Stimulated activated CD4-positive, alpha-beta T cell treated with anti-CD3 and anti-CD28 coated beads, Interleukin-12 subunit alpha, Interleukin-12 subunit beta, amount 100 ng/mL, for 4 hours (primary cell): ENCODE data around the gene SLC17A8.
"Not testable (repeated sequence)": the region's sequence is repeated elsewhere in the genome, so short reads cannot be mapped to it uniquely, and the experiment has no call there.

Experiments used
- DNase-seq: peaks from one replicate; pipeline ENCODE4 v3.0.0-alpha.2; 2020

SLC17A8 gene

DNA sequence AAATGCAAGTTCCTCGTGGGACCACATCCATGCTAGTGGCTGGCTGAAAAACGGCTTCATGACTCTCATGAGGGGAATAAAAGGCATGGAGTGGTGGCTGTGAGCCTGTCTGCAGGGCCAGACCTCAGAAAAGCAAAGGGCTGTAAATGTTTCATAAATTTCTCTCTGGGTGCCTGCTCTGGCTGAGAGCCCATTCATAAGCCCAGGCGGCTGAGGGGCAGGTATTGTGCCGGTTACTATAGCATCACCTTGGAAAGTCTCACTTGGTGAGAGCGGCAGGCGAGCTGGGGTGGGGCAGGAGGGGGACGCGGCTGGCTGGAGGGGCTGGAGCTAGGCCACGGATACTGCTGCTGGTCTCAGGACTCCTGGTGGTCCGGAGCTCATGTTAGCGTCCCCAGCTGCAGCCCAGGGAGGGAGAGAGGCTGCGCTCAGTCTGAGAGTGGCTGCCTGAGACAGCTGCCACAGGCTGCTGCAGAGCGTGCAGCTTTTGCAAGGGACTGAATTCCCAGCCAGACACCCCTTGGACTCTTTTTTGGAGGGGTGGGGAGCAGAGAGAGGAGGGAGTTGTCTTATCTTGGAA, at the start of gene SLC17A8:
Gene SLC17A8, plus strand, starts transcription at position 431 of the 580 bp plus-strand sequence. CDS start 318 bp downstream, outside the sequence.
- no peak for DNase-seq

DNA sequence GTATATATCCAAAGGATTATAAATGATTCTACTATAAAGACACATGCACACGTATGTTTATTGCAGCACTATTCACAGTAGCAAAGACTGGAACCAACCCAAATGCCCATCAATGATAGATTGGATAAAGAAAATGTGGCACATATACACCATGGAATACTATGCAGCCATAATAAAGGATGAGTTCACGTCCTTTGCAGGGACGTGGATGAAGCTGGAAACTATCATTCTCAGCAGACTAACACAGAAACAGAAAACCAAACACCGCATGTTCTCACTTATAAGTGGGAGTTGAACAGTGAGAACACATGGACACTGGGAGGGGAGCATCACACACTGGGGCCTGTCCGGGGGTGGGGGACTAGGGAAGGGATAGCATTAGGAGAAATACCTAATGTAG, 48.7 kb upstream of the SLC17A8 start:
- not testable (repeated sequence) for DNase-seq

DNA sequence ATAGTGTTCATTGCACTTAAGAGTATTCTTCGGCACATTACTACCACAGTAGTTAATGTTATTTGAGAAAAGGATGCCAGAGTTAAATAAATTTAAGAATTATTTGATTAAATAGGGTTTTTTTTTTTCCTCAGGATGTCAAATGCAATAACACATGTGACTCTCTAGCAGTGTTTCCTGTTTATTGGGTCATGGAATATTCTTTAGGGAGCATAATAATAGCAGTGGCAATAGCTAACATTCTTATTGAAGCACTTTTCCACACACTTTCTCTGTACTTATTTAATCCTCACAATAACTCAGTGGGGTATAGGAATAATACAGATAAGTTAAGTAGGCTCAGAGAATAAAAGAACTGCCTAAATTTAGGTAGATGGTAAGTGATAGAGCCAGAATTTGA, 45.6 kb upstream of the SLC17A8 start:
- no peak for DNase-seq

DNA sequence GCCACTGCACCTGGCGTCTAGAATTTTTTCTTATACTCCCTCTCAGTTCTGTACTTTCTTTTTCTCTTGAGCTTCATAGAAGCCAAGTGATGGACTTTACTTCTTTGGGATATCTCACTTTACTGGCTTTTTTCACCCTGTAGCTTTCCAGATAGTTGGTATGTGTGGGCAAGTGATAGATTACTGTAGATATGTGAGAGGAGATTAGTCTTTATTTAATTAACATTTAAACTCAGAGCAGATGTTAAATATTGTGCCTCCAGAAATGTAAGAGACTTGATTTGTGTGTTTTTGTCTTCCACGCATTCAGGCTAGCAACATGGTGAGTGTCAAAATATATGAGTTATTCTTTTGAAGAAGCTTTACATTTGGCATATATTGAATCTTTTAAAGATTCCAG, 39.5 kb upstream of the SLC17A8 start:
- no peak for DNase-seq

DNA sequence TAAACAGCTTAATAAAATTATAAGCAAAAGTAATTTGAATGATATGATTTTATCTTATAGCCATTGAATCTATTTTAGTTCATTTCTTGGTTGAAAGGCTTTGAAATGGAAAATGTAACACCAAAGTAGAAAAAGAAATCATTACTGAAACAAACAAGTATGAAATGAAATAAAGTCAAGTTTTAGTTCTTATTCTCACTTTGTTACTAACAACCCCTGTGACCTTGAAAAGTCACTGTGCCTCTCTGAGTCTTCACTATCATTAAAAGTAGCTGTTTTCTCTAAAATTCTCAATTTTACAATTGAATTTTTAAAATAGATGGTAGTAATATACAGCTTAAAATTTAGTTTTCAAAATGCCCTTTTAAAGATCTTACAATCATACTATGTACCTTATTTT, 32.4 kb upstream of the SLC17A8 start:
- DNase-seq: no peak

DNA sequence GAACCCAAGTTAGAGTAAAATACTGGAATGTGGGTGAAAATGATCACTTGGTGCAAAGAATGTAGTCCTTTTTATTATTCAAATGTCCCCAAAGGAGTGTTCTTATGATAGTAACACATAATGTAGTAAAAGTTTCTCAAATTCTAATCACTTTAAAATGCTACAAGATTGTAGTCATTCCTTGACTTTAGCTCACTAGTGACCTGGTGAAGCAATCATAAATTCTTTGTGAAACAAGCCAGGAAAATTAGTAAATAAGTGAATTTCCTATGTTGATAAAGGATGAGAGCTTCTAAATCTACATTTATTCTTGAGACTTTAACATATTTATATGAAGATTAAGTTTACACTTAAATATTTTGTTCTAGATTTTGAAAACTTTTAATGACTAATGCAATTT, 30.7 kb upstream of the SLC17A8 start:
- no peak for DNase-seq

DNA sequence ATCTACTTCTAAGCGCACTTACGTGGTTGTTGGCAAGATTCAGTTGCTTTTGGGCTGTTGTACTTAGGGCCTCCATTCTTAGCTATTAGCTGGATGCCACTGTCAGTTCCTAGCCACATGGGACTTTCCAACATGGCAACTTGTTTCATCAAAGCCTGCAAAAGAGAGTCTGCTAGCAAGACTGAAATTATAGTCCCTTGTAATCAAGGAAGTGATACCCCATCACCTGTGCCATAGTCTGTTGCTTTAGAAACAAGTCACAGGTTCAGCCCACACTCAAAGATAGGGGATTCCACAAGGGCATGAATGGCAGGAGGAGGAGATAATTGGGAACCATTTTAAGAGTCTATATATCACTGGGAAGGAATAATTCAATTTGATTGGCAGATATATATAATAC, 27.1 kb upstream of the SLC17A8 start:
- DNase-seq: no peak

DNA sequence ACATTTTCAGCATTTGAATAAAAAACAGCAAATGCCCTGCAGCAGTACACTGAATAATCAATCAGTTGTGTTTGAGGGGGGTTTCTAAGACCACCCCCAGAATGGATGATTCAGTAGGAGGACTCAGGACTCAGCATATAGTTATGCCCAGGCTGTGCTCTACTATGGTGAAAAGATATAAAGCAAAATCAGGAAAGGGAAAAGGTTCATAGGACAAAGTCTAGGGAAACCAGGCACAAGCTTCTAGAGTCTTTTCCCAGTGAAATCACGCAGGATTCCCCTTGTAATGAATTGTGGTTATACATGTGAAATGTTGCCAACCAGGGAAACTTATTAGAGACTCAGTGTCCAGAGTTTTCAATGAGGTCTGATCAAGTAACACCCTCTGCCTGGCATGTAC, 25.0 kb upstream of the SLC17A8 start:
- no peak for DNase-seq

DNA sequence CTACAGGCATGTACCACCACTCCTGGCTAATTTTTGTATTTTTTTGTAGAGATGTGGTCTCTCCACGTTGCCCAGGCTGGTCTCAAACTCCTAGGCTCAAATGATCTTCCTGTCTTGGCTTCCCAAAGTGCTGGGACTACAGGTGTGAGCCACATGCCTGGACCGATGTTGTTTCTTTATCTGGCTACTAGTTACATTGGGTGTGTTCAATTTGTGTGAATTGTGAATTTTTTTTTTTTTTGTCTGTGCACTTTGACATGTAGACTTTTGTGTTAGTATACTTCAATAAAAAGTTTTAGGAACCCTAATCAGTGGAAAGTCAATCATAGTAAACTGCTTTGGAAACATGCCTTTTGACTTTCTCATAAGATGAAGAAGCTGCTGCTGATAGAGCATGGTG, 24.0 kb upstream of the SLC17A8 start:
- DNase-seq: no peak

DNA sequence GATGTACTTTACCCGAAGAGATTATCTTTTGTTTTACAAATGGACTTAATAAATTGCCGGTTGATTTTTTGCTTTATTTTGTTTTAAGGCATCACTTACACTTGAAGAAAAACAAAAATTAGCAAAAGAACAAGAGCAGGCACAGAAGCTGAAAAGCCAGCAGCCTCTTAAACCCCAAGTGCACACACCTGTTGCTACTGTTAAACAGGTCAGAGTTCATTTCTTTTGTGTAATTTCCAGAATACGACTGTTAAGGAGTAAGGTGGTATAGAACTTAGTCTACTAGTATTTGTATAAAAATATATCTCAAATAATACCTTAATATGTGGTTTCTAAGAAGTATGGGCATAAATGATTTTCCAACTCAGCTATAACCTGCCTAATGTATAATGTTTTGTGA, 19.6 kb upstream of the SLC17A8 start:
- no peak for DNase-seq

DNA sequence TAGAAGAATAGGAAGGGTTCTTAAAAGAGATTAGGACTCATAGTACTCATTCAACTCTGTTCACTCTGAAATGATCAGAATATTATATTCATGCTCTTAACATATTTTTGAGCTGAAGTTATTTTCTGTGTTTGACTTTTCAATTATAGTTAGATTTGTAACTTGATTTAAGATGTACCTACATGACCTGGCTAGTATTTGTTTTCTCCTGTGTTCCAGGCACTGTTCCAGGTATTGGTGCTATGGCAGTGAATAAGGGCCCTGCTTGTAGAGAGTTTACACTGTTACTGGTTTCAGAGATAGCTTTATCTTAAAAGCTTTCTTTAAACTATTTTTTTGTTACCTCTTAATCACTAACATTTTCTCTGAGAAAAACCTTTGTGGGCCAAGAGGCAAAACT, 19.1 kb upstream of the SLC17A8 start:
- DNase-seq: no peak

DNA sequence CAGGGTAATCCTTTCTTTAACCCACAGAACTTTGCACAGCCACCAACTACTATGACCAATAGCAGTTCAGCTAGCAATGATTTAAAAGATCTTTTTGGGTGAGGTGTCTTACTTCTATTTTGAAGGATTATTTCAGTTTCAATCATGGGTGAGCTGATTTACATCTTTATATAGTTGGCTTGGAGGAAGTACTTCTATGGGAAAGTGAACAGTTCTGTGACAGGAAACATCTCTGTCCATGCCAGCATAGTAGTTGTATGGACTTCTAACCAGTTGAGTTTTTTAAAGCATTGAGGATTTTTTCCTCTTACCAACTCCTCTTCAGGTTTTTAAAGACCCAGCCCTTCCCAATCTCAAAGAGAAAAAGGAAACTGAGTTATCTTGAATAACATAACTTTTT, 17.8 kb upstream of the SLC17A8 start:
- DNase-seq: no peak

DNA sequence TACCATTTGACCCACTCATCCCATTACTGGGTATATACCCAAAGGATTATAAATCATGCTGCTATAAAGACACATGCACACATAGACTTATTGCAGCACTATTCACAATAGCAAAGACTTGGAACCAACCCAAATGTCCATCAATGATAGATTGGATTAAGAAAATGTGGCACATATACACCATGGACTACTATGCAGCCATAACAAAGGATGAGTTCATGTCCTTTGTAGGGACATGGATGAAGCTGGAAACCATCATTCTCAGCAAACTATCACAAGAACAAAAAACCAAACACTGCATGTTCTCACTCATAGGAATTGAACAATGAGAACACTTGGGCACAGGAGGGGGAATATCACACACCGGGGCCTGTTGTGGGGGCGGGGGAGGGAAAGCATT, 14.0 kb upstream of the SLC17A8 start:
- not testable (repeated sequence) for DNase-seq

DNA sequence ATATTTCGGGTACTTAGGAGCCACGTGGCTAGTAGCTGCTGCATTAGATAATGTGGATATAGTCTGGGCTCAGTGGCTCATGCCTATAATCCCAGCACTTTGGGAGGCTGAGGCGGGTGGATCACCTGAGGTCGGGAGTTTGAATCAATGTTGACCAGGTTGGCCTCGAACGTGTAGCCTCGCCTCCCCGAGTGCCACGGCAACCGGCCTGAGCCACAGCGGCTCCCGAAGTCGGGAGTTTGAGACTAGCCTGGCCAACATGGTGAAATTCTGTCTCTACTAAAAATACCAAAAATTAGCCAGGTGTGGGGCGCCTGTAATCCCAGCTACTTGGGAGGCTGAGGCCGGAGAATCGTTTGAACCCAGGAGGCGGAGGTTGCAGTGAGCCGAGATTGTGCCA, 12.5 kb upstream of the SLC17A8 start:
- DNase-seq: not testable (repeated sequence)

DNA sequence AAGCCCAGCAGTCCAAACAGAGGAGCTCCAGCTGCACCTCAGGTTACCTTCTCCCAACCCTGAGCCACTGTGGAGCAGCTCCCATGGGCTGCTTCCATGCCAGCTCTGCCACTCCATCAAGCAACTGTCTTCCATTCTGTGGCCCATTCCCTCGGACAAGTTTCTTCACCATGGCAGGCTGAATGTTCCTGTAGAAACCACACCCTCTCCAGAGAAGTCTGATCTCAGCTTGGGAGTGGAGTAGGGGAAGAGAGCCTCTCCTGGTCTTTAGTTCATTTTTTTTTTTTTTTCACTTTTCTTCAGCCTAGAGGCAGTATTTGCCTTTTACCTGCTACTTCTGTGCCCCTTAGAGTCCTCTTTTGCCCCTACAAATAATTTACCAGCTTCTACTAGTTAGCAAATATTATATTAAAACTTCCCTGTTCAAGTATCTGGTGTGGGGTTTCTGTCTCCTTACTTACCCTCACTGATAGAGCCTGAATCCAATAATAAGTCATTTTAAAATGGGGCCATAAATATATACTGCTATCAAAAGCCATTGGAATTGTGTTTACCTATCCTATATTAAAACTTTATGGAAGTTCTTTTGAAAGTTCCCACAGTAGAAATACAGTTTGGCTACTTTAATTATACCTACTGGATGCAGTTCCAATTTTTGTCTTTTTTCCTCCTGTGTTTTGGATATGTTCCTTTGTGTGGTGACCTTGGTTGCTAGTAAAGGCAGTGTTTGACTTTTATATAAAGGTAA, 11.7 kb upstream of the SLC17A8 start:
- no peak for DNase-seq

DNA sequence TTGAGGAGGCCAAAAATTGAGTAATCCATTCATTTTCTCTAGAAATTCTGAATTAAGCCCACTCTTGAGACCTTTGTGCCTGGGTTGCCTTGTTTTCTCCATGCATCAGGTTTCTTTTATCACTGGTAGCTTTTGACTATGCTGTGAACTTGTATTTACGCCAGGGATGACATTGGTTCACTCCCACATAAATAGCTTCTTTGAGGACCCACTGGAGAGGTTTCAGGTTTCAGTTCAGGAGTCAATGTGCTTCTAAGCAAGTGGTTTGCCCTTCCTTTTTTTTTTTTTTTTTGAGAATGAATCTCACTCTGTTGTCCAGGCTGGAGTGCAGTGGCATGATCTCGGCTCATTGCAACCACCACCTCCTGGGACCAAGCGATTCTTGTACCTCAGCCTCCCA, 10.2 kb upstream of the SLC17A8 start:
- DNase-seq: no peak

DNA sequence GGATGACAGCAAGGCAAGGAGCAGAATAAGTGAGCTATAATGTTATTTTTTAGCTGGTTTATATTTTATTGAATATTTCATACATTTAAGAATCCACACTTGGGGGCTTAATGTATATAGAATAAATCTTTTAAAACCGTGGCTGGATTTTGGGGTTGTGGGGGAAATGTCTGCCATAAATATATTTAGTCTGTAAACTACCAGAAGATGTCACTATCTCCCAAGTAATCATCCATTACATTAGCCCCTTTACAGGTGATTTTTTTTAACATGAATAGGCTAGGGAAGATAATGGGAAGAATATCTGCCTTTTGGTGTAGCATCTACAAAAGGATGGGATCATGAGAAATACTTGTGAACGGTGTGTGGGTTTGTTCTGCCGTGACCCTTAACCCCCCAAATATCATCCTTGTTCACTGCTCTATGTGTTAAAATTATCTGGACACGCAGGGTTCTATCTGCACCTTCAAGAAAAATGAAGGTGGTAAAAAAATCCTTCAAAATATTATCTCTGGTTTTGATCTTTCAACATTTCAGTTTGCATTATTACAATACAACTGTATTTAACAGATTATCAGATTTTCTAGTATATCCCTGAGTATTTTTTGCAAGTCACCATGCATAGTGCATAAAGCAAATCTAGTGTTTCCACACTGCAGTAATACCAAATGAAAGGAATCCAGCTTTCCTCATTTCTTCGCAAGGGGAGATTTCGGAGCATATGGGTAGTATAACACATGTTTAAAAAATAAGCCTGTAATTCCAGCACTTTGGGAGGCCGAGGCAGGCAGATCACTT, 8.0 kb upstream of the SLC17A8 start:
- DNase-seq: no peak

DNA sequence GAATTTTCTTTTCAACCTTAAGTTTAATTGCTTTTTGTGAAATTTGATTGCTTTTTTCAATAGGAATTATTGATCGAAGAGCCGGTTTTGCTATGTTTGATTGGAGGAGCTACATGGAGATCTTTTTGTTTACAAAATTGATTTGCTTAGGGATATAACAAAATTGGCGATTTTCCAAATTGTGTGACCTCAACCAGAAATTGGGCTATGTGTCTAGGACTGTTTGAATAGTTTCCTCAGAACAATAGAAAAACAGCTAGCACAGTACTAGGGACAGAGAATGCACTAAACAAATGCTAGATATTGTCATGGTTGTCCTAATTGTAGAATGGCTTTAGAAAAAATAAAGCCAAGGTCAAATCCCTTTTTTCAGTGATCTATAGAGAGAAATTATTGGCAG, 2.4 kb downstream of the SLC17A8 start:
- DNase-seq: no peak

DNA sequence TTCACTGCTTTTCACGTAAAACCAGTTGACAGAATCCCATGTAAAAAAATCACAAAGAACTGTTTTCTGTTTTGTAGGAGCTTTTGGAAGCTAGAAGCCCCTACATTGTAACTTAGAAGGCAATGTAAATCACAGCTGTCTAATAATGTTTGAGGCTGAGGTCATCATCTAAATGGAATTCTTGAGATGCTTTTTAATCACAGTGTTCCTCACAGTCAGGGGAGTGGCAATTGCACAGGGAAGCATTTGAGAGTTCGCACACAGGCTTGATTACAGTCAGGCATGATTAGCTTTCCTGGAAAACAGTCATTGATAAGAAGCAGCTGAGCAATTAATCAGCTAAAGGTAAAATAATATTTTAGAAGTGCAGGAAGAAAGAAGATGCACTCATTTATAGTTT, 2.9 kb downstream of the SLC17A8 start:
- DNase-seq: no peak

DNA sequence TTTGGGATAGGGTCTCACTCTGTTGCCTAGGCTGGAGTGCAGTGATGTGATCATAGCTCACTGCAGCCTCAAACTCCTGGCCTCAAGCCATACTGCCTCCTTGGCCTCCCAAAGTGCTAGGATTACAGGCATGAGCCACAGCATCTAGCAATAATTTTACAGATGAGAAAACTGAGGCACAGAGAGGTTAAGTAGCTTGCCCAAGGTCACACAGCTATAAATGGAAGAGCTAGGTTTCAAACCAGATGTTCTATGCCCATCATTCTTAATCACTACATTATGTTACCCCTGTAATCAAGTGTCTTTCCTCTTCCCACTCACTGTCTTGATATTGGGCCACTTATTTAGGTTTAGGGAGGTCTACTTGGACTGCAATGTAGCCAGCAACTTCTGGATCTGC, 3.6 kb downstream of the SLC17A8 start:
- no peak for DNase-seq

DNA sequence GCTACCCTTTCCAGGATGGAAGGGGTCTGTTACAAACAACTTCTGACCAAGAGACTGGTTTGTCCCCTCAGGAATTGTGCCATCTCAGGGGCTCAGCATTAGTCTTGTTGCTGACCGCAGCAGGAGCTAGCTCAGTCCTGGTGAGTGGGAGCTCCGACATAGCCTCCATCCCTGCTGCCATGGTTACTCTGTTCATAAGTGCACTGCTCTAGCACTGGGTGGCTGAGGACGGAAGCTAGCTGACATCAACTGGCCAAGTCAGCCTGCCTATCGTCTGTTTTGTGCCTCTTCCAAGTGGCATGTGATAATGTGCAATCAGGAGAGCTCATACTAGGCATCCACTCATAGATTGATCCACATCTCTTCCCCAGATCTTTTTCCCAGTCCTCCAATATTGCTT, 7.5 kb downstream of the SLC17A8 start:
- no peak for DNase-seq

DNA sequence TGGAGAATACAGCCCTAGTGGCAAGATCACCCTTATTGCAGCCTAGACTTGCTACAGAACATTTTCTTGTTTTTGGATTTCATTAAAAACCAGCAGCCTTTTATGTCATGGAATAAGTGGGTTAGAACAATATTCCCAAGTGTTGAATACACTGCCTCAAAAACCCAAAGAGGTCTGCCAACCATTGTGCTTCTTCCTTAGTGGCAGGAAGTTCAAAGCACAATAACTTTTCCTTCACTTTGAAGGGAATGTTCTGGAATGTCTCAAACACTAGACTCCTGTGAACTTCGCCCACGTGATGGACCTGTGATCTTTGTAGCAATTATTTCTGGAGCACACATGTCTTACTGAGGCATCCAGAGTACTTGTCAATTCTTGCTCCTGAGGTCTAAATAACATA, 8.5 kb downstream of the SLC17A8 start:
- DNase-seq: no peak

DNA sequence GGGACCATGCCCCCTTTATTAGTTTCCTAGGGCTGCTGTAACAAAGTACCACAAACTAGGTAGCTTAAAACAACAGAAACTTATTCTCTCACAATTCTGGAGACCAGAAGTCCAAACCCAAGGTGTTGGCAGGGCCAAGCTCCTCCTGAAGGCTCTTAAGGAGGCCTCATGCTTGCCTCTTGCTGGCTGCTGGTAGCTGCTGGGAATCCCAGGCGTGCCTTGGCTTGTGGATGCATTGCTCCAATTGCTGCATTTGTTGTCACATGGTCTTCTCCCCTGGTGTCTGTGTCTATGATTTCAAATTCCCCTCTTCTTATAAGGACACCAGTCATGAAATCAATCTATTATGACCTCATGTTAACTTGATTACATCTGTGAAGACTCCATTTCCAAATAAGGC, 11.2 kb downstream of the SLC17A8 start:
- no peak for DNase-seq

DNA sequence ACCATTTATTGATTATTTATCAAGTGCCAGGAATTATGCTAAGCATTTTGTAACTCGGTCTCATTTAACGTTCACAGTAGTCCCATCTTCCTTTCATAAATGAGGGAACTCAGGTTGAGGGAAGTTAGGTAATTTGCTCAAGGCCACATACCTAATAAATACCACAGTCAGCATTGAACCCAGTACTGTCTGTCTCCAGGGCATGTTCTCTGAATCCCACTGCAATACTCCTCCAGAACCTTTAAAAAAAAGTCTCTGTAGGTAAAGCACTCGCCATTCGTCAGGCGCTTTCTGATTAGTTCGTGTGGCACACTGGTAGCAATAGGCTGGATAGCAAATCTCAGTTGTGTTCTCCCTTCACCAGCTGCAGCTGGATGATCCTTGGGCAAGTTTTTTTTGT, 14.3 kb downstream of the SLC17A8 start:
- no peak for DNase-seq
